ENCODE measurements around the gene COL4A6.

GRCh38 chrX:108366644-108367406 is 71.4 kb downstream of the COL4A6 start:
- TF ChIP-seq CTCF (IDR thresholded peaks at IDR 0.05; ENCODE audit: extremely low read depth in 1 of 2, insufficient read depth in 1 of 2, low read depth in 1 of 2, low read length in 2 of 2) (no peak), FOS (IDR thresholded peaks at IDR 0.05; ENCODE audit: borderline replicate concordance, insufficient read depth, low read length) (no peak)

Measured in endothelial cell of umbilical vein (primary cell).